HG03280 (cell line): ENCODE results near the gene SYPL2.
"Not testable (repeated sequence)": the region's sequence is repeated elsewhere in the genome, so short reads cannot be mapped to it uniquely, and the experiment has no call there.

Experiments
- ATAC-seq: cut with Tn5 transposase; IDR thresholded peaks from one replicate; pipeline ENCODE4 v1.9.1; 2021; ENCODE audit warnings: mild to moderate bottlenecking, moderate library complexity; ENCODE audit not compliant: unreplicated experiment

Gene SYPL2

DNA sequence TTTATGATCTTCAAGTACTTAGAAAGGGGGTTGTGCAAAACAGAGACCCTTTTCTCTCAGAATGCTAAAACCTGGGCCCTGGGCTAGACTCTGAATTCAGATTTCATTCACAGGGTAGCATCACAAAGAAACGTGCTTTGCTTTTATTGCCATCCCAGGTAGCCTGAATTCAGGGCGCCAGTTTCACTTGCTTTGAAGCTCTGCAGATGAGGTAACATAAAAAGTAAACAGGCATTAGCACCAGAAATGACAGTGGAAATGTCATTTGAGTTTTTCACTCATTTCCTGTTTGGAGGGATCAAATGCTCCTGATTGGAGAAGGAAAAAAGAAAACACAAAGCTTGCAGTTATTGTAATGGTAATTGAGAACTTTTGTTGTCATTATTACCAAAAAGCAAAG lies 2.6 kb downstream of the SYPL2 start:
- ATAC-seq = no peak

DNA sequence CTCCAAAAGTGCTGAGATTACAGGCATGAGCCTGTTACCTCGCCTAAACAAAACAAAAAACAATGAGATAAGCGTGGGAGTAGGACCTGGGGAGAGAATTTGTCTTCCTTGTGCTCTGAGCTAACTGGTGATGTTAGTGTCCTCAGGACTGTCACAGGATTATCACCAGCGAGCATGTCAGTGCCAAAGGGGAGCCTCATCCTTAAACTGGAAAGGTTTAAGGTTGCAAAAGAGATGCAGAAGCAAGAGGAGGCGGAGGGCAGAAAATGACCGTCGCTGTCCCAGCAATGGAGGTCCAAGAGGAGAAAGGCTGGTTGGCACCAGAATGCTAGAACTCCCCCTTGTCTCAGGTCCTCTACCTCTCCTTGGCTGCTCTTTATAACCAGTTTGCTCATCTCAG lies 3.9 kb downstream of the SYPL2 start:
- no peak for ATAC-seq

DNA sequence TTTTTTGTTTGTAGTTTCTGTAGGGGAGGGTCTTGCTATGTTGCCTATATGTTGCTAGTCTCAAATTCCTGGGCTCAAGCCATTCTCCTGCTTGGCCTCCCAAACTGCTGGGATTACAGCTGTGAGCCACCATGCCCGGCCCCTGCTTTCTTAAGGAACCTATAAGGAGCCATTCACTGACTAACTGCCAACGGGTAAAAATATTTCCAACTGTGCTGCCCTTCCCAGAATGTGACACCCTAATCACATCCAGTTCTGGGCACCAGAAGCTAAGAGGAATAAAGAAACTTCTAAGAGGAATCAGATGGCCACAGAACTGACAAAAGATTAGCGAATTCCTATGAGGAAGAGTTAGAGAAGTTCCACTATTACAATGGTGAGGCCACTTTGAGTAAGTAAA lies 6.4 kb downstream of the SYPL2 start:
- ATAC-seq = no peak

DNA sequence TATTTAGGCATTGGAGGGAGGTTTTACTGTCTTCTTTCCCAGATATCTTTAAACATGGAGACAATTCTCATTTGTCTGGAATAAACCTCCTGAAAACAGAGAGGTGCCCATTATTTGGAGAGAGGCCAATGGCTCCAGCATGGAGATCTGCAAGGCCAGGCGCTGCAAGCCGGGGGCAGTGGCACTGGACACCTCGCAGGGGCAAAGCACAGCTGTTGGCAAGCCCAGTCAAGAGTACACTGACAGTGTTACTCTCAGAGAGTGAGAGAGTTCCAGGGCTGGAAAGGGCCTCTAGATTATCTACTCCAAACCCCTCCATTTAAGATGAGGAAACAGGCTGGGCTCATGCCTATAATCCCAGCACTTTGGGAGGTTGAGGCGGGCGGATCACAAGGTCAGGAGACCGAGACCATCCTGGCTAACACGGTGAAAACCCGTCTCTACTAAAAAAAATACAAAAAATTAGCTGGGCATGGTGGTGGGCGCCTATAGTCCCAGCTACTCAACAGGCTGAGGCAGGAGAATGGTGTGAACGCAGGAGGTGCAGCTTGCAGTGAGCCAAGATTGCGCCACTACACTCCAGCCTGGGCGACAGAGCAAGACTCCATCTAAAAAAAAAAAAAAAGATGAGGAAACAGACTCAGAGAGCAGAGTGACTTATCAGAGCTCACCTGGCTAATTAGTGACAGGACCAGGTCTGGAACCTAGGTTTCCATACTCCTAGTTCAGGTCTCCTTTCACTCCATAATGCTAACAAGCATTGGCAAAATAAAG lies 7.1 kb downstream of the SYPL2 start:
- ATAC-seq = not testable (repeated sequence)

DNA sequence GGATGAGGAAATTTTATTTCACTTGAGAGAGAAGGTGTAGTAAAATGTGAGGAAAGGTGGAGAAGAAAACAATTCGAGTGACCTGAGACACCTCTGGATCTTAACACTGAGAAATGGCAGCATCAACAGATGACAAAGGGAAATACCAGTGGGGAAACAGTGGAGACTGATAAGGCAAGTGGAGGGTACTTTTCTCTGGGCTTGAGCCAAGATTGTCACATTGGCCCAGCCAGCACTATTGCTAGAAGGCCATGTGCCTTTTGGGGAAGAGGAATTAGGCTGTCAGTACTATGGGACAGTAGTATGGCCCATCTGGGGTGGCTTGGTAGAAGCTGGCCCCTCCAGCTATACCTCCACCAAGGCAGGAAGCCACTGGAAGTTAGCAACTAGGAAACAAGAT lies 8.4 kb downstream of the SYPL2 start:
- ATAC-seq = no peak

DNA sequence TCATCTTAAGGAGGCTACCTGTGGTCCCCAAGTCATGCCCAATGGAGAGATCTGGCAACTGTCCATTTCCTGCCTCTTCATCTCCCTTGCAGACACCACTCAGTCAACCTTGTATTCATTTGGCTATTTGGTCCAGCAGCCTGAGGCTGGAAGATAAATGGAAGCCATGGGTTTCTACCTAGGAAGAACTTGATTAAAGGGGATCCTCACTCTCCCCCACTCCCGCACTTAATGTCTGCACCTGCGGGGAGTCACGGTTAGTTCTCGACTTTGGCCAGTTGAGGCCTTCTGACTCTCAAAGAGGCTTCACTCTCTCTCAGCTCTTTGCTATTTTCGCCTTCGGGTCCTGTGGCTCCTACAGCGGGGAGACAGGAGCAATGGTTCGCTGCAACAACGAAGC lies 8.9 kb downstream of the SYPL2 start:
- ATAC-seq = no peak

DNA sequence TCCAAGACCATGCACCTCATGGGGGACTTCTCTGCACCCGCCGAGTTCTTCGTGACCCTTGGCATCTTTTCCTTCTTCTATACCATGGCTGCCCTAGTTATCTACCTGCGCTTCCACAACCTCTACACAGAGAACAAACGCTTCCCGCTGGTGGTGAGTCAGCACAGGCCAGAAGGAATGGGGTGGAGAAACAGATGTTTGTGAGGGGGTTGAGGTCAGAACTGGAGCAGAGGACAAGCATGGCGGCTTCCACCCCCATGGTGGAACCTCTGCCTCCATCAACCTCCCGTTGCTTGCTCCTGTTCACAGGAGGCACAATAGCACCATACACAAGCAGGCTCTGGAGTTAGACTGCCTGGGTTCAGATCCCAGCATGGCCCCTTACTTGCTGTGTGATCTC lies 10.5 kb downstream of the SYPL2 start:
- ATAC-seq = no peak

DNA sequence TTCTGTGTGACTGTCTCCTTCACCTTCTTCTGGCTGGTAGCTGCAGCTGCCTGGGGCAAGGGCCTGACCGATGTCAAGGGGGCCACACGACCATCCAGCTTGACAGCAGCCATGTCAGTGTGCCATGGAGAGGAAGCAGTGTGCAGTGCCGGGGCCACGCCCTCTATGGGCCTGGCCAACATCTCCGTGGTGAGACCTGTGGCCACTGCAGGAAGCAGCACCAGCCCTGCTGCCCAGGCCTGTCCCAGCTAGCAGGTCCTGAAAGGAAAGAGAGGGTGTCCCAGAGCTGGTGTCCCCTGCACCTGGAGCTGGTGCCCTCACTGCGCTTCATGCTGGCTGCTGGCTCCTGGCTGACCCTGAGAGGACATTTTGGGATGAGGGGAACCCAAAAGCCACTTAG lies 11.5 kb downstream of the SYPL2 start:
- no peak for ATAC-seq

DNA sequence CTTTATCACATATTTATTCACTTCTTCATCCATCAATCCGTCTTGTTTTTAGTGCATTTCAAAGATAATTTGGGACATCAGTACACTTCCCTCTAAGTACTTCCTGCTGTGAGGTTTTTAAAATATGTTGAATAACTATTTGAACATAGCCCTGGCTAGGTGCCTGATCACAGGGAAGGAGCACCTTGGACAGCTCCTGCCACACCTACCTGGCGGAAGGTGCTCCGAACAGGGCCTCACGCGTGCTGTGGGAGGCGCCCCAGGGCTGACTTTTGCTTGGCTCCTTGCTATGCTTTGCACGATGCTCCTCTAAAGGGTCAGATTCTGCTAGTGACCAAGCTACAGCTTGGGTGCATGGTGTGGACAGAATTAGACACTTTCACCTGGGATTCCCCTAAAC lies 12.5 kb downstream of the SYPL2 start:
- ATAC-seq = no peak

DNA sequence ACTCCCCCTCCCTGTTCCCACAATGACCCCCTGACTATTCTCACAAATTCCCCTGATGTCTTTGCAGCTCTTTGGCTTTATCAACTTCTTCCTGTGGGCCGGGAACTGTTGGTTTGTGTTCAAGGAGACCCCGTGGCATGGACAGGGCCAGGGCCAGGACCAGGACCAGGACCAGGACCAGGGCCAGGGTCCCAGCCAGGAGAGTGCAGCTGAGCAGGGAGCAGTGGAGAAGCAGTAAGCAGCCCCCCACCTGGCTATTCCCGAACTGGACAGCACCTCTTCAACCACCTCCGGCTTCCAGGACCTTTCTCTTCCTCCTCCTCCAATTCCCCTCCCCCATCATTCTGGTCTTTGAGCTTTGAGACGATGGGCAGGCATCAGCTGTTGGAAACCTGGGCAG lies 13.0 kb downstream of the SYPL2 start:
- no peak for ATAC-seq

DNA sequence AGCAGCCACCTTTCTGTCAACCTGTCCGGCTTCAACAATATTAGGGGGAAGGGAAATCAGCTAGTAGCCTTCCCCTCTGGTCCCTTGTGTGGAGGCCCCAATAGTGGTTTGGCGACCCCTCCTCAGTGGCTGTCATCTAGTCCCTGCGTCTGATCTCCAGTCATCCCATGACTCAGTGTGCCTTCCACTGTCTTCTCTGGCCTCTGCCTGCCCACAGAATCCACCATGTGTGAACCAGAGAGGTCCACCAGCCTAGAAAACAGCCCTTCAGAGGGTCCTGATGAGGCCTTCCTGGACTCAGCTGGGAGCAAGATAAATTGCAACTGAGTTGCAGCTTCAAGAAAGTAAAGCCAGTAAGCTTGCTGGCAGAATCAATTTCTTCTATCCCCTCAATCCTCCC lies 13.6 kb downstream of the SYPL2 start:
- ATAC-seq = no peak

DNA sequence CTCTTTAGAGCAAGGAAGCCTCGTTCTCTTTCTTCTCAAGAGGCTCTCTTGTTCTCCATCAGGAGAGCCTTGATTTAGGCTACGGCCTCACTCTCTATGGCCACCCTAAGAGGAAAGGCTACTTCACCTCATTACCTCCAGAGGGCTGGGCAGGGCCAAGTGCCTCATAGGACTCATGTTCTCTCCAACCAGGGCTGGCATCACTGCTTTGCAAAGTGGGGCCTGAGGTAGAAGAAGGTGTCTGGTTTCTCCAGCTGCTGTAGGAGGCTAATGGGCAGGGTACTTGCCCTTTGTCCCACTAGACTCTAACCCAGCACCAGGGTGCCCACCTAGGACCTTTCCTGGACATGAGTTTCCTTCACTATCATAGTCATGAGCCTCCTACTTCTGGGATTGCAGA lies 15.3 kb downstream of the SYPL2 start:
- ATAC-seq = no peak

DNA sequence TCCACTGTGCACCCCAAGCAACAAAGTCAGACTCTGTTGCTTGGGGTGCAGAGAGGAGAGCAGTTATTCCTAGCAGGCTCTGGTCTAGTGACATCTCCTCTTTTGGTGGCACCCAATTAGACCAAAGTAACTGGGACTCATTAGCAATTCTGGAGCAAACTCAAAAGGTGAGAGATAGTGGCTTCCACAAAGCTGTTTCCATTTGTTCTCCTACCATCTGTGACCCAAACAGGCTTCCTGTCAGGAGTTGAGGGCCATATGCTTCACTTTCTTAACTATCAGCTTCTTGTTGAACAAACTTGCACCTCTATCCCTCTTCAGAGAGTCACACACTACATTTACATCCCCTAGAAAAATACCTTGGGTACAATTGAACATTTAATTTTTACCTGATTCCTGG lies 15.9 kb downstream of the SYPL2 start:
- no peak for ATAC-seq

DNA sequence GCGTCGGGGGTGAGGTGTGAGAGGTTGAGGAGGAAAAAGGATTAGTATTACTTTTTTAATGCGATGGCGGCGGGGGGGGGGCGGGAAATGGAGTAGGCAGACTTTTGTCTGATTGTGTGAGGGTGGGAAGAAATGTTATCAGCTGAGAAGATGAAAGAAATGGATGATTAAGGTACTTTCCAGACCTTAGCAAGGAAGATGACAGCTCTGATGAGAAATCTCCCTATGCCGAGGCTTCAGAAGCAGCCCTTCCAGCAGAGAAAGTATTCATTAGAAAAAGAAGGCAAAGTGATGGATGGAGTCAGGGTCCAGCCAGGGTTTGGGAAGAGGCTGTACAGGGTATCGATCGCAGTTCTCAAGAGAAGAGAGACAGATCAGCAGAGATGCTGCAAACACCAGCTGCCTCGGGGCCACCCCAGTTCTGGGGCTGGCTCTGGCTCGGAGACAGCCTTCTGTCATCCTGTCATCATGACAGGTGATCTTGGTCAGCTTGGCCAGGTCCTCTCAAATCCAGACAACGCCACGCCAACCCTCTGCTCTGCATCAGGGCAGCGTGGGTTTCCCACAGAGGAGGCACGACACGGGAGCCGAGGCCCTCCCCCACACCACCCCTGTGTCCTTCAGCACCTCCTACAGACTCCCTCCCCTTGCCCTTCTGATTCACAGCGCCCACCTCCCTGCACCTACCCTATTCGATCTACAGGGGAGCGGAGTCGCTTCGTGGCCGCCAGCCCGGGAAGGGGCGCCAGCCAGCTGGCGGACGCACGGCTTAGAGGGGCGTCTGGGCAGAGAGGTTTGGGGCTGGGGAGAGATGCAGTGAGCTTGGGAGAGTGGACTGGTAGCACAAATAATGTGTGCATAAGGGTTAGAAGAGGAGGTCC lies 16.7 kb downstream of the SYPL2 start:
- ATAC-seq = peak; percentile 10

DNA sequence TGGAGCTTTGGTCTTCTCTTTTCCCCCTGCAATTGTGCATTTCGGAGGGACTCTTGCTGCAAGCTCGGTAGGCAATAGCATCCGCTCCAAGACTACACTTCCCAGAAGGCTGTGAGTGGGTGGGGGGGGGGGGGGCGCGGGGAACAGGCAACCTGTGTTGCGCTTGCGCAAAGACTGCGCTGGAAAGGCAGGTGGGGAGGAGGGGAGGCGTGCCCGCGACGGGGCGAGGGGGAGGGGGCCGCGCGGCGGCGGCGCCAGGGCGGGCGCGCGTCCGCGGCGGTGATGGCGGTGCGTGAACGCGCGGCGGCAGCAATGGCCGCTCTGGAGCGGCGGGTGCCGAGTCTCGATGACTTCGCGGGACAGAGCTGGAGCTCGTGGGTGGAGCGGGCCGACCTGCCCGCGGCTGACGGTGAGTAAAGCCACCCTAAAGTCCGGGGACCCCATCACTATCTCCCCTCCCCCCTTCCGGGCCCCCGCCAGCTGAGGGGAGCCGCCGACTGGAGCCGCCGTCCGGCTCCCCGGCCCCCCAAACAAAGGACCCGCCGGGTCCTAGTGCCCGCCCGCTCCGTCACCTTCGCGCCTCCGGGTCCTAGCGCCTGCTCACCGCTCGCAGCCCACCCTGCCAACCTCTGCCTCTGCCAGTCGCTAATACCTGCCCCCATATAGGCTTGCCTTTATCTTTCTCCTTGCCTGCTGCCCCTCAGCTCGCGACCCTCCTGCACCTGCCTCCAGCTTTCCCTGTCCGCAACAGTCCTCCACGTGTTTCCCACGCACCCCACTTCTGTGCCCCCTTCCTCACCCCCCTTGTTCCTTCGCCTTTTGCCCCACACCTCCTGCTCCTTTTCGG lies 17.5 kb downstream of the SYPL2 start, which contains the start of gene ATXN7L2:
Gene ATXN7L2, plus strand, starts transcription at position 234 of the 847 bp plus-strand sequence. Its CDS starts 49 bp downstream, at position 283.
- ATAC-seq = peak; percentile 82

DNA sequence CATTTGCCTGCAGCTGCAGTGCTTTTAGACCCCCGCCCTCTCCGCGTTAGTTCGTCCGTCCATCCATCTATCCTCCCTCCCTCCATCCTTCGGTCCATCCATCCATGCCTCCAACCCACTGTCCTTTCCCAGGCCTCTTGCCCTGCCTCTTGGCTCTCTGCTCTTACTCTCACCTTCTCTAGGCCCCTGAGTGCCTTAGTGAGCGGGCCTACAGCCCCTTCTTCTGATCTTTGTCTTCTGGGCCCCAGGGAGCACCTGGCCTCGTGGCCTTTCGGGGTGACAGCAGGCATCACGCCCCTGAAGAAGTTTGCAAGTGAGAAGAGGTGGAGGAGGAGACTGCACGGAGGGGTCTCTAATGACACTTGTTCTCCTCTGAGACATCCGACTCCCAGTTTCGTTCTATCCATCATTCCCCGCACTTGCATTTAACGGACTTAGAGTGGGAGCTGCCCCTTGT lies 18.2 kb downstream of the SYPL2 start:
- ATAC-seq = no peak

DNA sequence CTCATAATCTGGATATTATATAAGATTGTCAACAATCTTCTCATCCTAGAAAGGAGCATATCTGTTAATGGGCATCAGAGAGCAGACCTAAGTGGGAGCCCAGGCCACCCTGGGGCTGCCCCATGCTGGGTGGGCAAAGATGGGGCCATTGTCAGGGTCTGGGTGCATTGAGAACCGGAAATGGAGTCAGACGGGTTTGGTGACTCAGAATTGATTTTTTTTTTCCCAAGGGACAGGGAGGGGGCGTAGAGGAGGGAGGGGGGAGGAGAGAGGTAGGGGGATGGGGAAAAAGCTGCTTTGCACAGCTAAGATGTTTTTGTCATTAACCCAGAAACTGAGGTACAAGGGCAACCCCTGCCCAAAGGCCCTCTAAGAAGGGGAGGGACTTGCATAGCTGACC lies 18.7 kb downstream of the SYPL2 start:
- no peak for ATAC-seq

DNA sequence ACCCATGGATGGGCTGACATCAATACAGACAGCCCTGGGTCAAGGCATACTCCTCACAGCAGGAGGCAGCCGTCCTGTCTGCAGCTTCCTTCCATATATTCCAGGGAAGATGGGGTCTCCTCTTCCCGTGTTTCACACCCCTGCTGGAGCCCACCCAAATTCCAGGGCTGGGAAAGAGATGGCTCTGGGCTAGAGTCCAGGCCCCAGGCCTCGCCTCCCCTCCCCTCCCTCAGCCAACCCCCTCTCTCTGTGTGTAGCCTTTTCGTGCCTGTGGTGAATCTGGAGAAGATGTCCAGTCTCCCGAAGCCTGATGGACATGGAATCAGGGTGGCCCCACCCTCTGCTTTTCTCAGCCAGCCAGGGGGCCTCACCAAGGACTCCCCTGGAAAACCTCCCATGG lies 20.9 kb downstream of the SYPL2 start:
- no peak for ATAC-seq

DNA sequence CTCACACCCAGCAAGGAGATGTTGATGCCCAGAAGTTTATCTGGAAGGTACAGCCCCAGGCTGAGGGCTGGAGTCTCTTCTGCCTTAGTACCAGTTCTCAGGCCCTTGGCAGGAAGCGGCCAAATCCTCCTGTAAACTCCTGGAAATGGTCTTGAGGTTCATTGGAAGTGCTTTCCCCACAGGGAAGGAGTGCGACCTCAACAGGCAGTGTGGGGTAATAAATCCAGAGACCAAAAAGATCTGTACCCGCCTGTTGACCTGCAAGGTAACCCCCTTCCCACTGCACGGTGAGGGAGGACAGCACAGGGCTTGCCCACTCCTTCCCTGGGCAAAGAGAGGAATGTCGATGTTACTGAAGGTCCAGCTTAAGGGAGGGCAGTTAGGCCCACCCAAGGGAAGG lies 21.9 kb downstream of the SYPL2 start:
- ATAC-seq = no peak

DNA sequence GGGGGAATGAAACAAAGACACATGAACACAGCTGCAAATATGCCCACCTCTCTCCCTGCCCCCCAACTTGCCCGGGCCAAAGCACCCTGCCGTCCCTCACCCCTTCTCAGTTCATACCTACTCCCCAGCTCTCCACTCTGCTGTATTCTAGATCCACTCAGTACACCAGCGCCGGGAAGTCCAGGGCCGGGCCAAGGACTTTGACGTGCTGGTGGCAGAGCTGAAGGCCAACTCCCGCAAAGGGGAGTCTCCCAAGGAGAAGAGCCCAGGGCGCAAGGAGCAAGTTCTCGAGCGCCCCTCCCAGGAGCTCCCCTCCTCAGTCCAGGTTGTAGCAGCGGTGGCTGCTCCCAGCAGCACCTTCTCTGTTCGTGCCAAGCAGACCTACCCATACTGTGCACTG lies 22.4 kb downstream of the SYPL2 start:
- ATAC-seq = no peak
